RWPE1 (cell line): ENCODE results near the gene KLHL21.

Experiments
- CTCF ChIA-PET: fragments of 350-600 bp; sonication (Branson Sonifier 250); formaldehyde crosslinking; extraction: SDS; loops from one replicate; lab custom pipeline; 2021; lab: Yijun Ruan, JAX
- POLR2A ChIA-PET: fragments of 400-600 bp; formaldehyde crosslinking; extraction: SDS; loops from one replicate; lab custom pipeline; 2020; ENCODE audit warnings: antibody characterized with exemption; ENCODE audit not compliant: low non-redundant PET; lab: Yijun Ruan, JAX
- DNase-seq: peaks from one replicate; pipeline ENCODE4 v3.0.0; 2012; ENCODE audit warnings: low spot score
- H3K27ac ChIP-seq: fragments of 450-650 bp; 2 replicates; pipeline ENCODE4 v1.5.1; 2017
- TF ChIP-seq, protein P1 (sequence below): fragments of 450-650 bp; conservative IDR thresholded peaks from 2 replicates; pipeline ENCODE4 v1.5.1; 2017; ENCODE audit warnings: low read depth, mild to moderate bottlenecking

Gene KLHL21

DNA sequence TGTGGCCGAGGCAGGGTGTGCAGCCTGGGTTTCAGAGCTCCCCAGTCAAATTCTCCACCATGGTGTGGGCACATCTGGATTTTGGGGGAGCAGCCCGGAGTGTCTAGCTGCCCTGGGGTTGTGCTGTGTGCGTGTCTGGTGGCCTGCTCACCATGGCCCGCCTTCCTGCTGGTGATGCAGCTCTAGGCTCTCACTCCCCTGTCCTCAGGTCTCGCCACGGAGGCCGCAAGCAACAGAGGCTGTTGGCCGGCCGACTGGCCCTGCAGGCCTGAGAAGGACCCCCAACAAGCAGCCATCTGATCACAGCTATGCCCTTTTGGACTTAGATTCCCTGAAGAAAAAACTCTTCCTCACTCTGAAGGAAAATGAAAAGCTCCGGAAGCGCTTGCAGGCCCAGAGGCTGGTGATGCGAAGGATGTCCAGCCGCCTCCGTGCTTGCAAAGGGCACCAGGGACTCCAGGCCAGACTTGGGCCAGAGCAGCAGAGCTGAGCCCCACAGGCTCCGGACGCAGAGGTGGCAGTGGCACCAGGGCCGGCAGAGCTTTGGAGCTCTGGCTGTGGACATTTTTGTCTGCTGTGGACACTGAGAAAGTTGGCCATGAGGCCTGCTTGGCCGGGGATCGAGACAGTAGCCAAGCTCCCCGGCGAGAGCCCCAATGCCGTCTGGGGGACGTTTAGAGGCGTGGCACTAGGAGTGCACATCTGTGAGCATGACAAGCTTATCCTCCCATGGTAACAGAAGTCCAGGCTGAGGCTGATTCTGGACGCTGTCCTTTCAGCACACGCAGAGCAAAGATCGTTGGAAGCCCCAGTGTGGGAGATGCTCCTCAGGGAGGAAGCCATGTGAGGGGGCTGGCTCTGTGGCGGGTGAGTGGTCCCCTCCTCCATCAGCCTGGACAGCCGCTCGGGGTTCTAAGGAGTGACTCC is 30.2 kb upstream of the KLHL21 start:
- TF ChIP-seq, protein P1, sequence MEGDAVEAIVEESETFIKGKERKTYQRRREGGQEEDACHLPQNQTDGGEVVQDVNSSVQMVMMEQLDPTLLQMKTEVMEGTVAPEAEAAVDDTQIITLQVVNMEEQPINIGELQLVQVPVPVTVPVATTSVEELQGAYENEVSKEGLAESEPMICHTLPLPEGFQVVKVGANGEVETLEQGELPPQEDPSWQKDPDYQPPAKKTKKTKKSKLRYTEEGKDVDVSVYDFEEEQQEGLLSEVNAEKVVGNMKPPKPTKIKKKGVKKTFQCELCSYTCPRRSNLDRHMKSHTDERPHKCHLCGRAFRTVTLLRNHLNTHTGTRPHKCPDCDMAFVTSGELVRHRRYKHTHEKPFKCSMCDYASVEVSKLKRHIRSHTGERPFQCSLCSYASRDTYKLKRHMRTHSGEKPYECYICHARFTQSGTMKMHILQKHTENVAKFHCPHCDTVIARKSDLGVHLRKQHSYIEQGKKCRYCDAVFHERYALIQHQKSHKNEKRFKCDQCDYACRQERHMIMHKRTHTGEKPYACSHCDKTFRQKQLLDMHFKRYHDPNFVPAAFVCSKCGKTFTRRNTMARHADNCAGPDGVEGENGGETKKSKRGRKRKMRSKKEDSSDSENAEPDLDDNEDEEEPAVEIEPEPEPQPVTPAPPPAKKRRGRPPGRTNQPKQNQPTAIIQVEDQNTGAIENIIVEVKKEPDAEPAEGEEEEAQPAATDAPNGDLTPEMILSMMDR = no peak
- POLR2A ChIA-PET = interaction anchor here (0.6 kb wide), 1 partner anchor 18 kb away, joined by 4 read pairs; no protein-coding TSS in a partner anchor
- CTCF ChIA-PET = interaction anchor here (0.6 to 1.3 kb wide), 2 partner anchors 14 to 428 kb away, joined by 3 read pairs; no protein-coding TSS in a partner anchor
- peak overlapping the region; percentile 53 for H3K27ac ChIP-seq
- no peak for DNase-seq

DNA sequence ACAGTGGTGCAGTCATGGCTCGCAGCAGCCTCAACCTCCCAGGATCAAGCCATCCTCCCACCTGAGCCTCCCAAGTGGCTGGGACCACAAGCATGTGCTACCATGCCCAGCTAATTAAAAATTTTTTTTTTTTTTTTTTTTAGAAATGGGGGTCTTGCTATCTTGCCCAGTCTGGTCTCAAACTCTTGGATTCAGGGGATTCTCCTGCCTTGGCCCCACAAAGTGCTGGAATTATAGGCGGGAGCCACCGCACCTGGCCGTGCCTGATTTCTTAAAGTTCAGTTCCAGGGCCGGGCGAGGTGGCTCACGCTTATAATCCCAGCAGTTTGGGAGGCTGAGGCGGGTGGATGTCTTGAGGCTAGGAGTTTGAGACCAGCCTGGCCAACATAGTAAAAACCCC is 28.4 kb upstream of the KLHL21 start:
- DNase-seq = no peak
- ChIA-PET CTCF (interaction anchor here (0.6 to 0.7 kb wide), 3 partner anchors 42 to 909 kb away, joined by 3 to 6 read pairs (median 4); no protein-coding TSS in a partner anchor), POLR2A (no interaction called here)
- H3K27ac ChIP-seq = no peak overlapping the region
- TF ChIP-seq, protein P1 = no peak

DNA sequence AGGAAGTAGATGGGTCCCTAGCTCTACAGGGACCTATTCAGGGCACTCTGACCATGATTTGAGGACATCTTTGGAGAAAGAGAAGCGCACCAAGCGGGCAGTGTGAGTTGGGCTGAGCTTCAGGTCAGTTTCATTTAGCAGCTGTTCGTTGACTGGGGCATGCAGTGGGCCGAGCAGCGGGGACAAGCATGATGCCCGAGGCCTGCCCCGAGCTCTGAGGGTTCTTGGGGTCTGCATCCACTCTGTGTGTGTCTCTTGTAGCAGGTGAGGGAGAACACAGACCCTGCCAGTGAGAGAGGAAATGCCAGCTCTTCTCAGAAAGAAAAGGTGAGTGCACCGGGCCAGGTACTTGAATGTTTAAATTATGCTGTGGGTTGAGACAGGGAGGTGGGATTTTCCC is 27.4 kb upstream of the KLHL21 start:
- peak overlapping the region; percentile 35 for H3K27ac ChIP-seq
- no peak for DNase-seq
- TF ChIP-seq, protein P1 = no peak
- ChIA-PET POLR2A (no interaction called here), CTCF (interaction anchor here (0.7 kb wide), 1 partner anchor 391 kb away, joined by 5 read pairs; no protein-coding TSS in a partner anchor)

DNA sequence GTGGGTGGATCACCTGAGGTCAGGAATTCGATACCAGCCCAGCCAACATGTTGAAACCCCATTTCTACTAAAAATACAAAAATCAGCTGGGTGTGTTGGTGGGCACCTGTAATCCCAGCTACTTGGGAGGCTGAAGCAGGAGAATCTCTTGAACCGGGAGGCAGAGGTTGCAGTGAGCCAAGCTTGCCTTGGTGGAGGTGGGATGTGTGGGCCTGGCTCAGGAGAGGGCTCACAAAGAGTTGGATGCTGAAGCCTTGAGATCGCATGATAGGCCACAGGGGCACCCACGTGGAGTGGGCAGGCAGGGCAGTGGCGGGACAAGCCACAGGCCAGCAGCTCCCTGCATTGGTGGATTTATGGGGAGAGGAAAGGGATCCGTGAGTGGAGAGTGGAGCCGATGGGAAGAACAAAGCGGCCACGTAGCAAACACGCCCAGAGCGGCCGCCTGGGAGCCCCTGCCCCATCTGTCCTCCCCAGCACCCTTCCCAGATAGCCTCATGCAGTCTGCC is 26.4 kb upstream of the KLHL21 start:
- TF ChIP-seq, protein P1 = no peak
- DNase-seq = no peak
- CTCF ChIA-PET = no interaction called here
- peak overlapping the region; percentile 35; the same call in 1 of the 2 replicates for H3K27ac ChIP-seq
- POLR2A ChIA-PET = no interaction called here

DNA sequence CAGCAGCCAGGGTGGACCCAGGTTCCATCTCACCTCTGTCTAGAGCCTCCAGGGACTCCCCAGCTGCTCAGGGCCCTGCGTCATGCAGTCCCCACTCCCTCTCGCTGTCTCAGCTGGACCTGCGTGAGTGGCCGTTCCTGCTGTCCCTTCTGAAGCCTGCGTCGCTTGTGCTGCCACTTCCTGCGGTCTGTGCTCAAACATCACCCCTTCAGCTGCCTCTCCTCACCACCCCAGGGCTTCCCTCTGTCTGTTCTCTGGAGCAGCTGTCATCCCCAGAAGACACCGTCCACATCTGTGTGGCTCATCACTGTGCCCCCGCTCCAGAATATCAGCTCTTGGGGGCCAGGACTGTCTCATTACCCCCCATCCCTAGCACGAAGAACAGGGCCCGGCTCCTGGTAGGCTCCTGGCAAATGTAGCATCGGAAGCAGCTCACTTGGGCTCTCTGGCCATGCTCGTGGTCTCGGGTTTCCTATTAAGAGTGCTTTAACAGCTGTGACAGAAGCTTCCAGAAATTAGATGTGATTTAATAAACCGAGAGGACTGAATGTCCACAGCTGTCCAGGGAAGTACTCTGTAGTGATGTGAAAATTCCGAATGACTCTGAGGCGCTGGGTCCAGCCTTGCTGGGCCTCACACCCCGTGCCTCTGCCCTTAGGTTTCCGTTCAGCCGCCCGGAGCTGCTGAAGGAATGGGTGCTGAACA is 25.3 kb upstream of the KLHL21 start:
- ChIA-PET CTCF (interaction anchor here (0.6 to 0.9 kb wide), 2 partner anchors 137 to 1244 kb away, joined by 3 read pairs; no protein-coding TSS in a partner anchor), POLR2A (no interaction called here)
- H3K27ac ChIP-seq = peak overlapping the region; percentile 29
- DNase-seq = no peak
- TF ChIP-seq, protein P1 = no peak

DNA sequence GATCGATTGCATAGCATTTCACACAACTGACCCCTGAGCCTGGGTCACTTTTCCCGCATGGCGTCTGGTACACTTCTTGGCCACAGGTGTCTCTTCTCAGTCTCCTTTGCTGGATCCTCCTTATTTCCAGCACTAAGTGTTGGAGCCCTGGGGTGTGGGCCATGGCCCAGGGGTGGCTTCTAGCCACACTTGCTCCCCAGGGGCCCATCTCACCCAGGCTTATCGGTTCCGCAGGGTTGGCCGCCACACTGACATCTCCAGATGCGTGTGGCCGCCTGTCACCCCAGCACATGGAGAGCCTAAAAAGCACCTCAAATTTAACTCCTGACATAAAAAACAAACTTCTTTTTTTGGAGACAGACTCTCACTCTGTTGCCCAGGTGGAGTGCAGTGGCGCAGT is 24.4 kb upstream of the KLHL21 start:
- no peak for DNase-seq
- ChIA-PET POLR2A (no interaction called here), CTCF (no interaction called here)
- peak overlapping the region; percentile 29 for H3K27ac ChIP-seq
- TF ChIP-seq, protein P1 = no peak
